GM18499 (cell line): Measurements from ENCODE around the gene OTUD6A.

Experiments used
- ATAC-seq: cut with Tn5 transposase; IDR thresholded peaks from one replicate; pipeline ENCODE4 v1.9.1; 2021; ENCODE audit warnings: moderate number of reproducible peaks; ENCODE audit not compliant: insufficient read depth, unreplicated experiment

OTUD6A gene

GRCh38 chrX:70062076-70062475, at the start of gene OTUD6A:
OTUD6A (plus strand) TSS chrX:70062457; CDS start chrX:70062525, 68 bp downstream.
- ATAC-seq, result no peak

GRCh38 chrX:70012756-70013155, 49.5 kb upstream of the OTUD6A start:
- ATAC-seq, result no peak

- ATAC-seq, result no peak
Measured at GRCh38 chrX:70013466-70014381, 48.5 kb upstream of the OTUD6A start.

GRCh38 chrX:70016513-70016912, 45.7 kb upstream of the OTUD6A start:
- no peak for ATAC-seq

- no peak for ATAC-seq
Measured at GRCh38 chrX:70022616-70023015, 39.6 kb upstream of the OTUD6A start.

GRCh38 chrX:70025464-70025863, 36.8 kb upstream of the OTUD6A start:
- ATAC-seq, result no peak

- no peak for ATAC-seq
Measured at GRCh38 chrX:70026112-70026850, 36.0 kb upstream of the OTUD6A start.

- no peak for ATAC-seq
Measured at GRCh38 chrX:70026851-70027200, 35.4 kb upstream of the OTUD6A start.

GRCh38 chrX:70029863-70030262, 32.4 kb upstream of the OTUD6A start:
- ATAC-seq, result no peak

GRCh38 chrX:70030301-70030767, 31.9 kb upstream of the OTUD6A start:
- no peak for ATAC-seq

- no peak for ATAC-seq
Measured at GRCh38 chrX:70032792-70033191, 29.5 kb upstream of the OTUD6A start.

GRCh38 chrX:70033348-70034051, 28.8 kb upstream of the OTUD6A start:
- ATAC-seq, result peak; percentile 59

- no peak for ATAC-seq
Measured at GRCh38 chrX:70034646-70035045, 27.6 kb upstream of the OTUD6A start.

- no peak for ATAC-seq
Measured at GRCh38 chrX:70038515-70038914, 23.7 kb upstream of the OTUD6A start.

GRCh38 chrX:70038951-70039350, 23.3 kb upstream of the OTUD6A start:
- ATAC-seq, result no peak

GRCh38 chrX:70039758-70040157, 22.5 kb upstream of the OTUD6A start:
- ATAC-seq, result no peak

- ATAC-seq, result no peak
Measured at GRCh38 chrX:70041993-70042392, 20.3 kb upstream of the OTUD6A start.

- ATAC-seq, result no peak
Measured at GRCh38 chrX:70042399-70043371, 19.6 kb upstream of the OTUD6A start.

- ATAC-seq, result no peak
Measured at GRCh38 chrX:70043685-70044084, 18.6 kb upstream of the OTUD6A start.
